ENCODE measurements around the gene GFRA1. TPM values are rescaled to one million over a fixed set of nuclear protein-coding genes. Genes with fewer than 3 reads are reported as not detected.

Gene GFRA1
- total and polyA plus RNA-seq, 2 of the 8 experiments (the other 6 are each of a cell fraction or from before 2014, with no cell fraction given), result 1.1 to 2.0 TPM

GRCh38 chr10:116270771-116271592 lies 2.0 kb downstream of the GFRA1 start:
- Histone ChIP-seq H2AK5ac (ENCODE audit: low read depth, low read length) (no peak overlapping the region), H3K79me2 (ENCODE audit: control insufficient read depth in 1 of 2, insufficient read depth in 2 of 2, low read length in 2 of 2) (no peaks in the 10 kb centered on the region), H2AFZ (ENCODE audit: low read length) (peak overlapping the region; percentile 96), H3K4me1 (replicated peaks in 1 of 4; ENCODE audit: control insufficient read depth in 3 of 4, insufficient read depth in 4 of 4, low read length in 3 of 4) (peaks cover 0 to 7% (median 3%) of the 10 kb centered on the region in 4 experiments; a peak in 5 of 7 replicates), H2BK12ac (ENCODE audit: low read depth, low read length) (no peak overlapping the region; the same call in 1 of the 2 replicates), H4K91ac (replicated peaks; ENCODE audit: insufficient read length, low read length) (peak overlapping the region; percentile 9), H3K79me1 (ENCODE audit: low read depth, low read length) (no peaks in the 10 kb centered on the region), H3K56ac (replicated peaks; ENCODE audit: insufficient read length, low read depth, low read length) (no peak overlapping the region), H3K4me3 (ENCODE audit: extremely low read depth in 1 of 4, insufficient read depth in 2 of 4, low read depth in 3 of 4, low read length in 4 of 4) (peak overlapping the region; percentile 45 to 77 (median 70)), H4K5ac (ENCODE audit: insufficient read length, low read depth, low read length) (no peak overlapping the region), H2BK120ac (replicated peaks; ENCODE audit: low read depth, low read length) (no peak overlapping the region), H3K36me3 (ENCODE audit: control insufficient read depth in 2 of 4, insufficient read depth in 4 of 4, low read length in 3 of 4) (no peaks in the 10 kb centered on the region), H3K4ac (replicated peaks; ENCODE audit: insufficient read length, low read depth, low read length) (no peak overlapping the region), H3K14ac (ENCODE audit: insufficient read length) (no peak overlapping the region), H2BK20ac (ENCODE audit: low read length) (no peak overlapping the region), H4K20me1 (replicated peaks in 1 of 2; ENCODE audit: control insufficient read depth in 1 of 2, insufficient read depth in 2 of 2, low read length in 2 of 2) (peaks cover 0 to 3% of the 10 kb centered on the region in 2 experiments), H3K27ac (ENCODE audit: low read depth, low read length) (no peak overlapping the region), H4K8ac (ENCODE audit: extremely low read depth, insufficient read depth, low read length) (peak overlapping the region; percentile 57), H3K23ac (ENCODE audit: insufficient read length) (no peak overlapping the region), H2BK5ac (ENCODE audit: low read depth, low read length) (no peak overlapping the region; the same call in 1 of the 2 replicates), H3K9me3 (ENCODE audit: insufficient read depth in 2 of 2, low read depth in 1 of 2, low read length in 1 of 2) (no peaks in the 10 kb centered on the region), H3K23me2 (ENCODE audit: low read depth, low read length) (peaks cover 31% of the 10 kb centered on the region), H3K18ac (ENCODE audit: extremely low read depth, low read length) (0 out of 2 replicates have a peak overlapping the region, but pooled peaks have one; percentile 40), H2BK15ac (ENCODE audit: low read length) (peak overlapping the region; percentile 72; the same call in 1 of the 2 replicates), H3K9ac (replicated peaks in 1 of 4; ENCODE audit: extremely low read depth in 1 of 4, low read depth in 3 of 4, low read length in 3 of 4) (peak overlapping the region in 1 of 4 experiments; percentile 6; a peak in 2 of 7 replicates), H3K4me2 (ENCODE audit: insufficient read depth in 1 of 2, low read depth in 2 of 2, low read length in 2 of 2) (peak overlapping the region; percentile 99), H3K27me3 (replicated peaks in 1 of 4; ENCODE audit: control insufficient read depth in 3 of 4, extremely low read depth in 1 of 4, insufficient read depth in 3 of 4, low read length in 3 of 4) (peaks cover 42 to 76% (median 72%) of the 10 kb centered on the region in 4 experiments)
- POLR2A ChIA-PET (ENCODE audit: partially characterized antibody), result interaction anchor here (1.6 kb wide), 1 partner anchor 115 kb away, joined by 3 read pairs; no protein-coding TSS in a partner anchor
- DNase-seq (ENCODE audit: low read depth in 1 of 2, low spot score in 2 of 2), result peak in 1 of 2 experiments; percentile 69
- CTCF ChIA-PET (ENCODE audit: partially characterized antibody), result interaction anchor here (0.9 to 3.0 kb wide), 6 partner anchors 11 to 471 kb away, joined by 3 to 15 read pairs (median 7); no protein-coding TSS in a partner anchor
- no peak for FAIRE-seq
- WGBS, 2 experiments (ENCODE audit: extremely low coverage in 1 of 2, insufficient coverage in 1 of 2, insufficient read length in 1 of 2, insufficient replicate concordance in 2 of 2, low coverage in 1 of 2, low lambda C conversion rate in 2 of 2, missing lambda C conversion rate in 1 of 2), result 3% methylated on average over 36 of the region's 73 CpGs; no CpG with 5 or more reads in 1 of the 2 experiments
- peak; percentile 93 for TF ChIP-seq EZH2 (IDR thresholded peaks at IDR 0.05; ENCODE audit: low read depth, low read length, severe bottlenecking)
- peak; percentile 8; the same call in 1 of the 2 replicates for TF ChIP-seq E2F6 (IDR thresholded peaks at IDR 0.05)
- TF ChIP-seq ASH2L (IDR thresholded peaks at IDR 0.05; ENCODE audit: low read length), result peak; percentile 96
